GM21786 (cell line): Measurements from ENCODE around the gene PIK3CD.
"Not testable (repeated sequence)": the region's sequence is repeated elsewhere in the genome, so short reads cannot be mapped to it uniquely, and the experiment has no call there.

Source experiments
- ATAC-seq: cut with Tn5 transposase; IDR thresholded peaks from one replicate; pipeline ENCODE4 v1.9.1; 2021; ENCODE audit not compliant: unreplicated experiment

PIK3CD gene

GRCh38 chr1:9653491-9654050 lies 2.0 kb downstream of the PIK3CD start:
- ATAC-seq = no peak

- no peak for ATAC-seq
These were observed 2.7 kb downstream of the PIK3CD start for GRCh38 chr1:9654051-9654833.

GRCh38 chr1:9654834-9655723 lies 3.5 kb downstream of the PIK3CD start:
- ATAC-seq = peak; percentile 25

- ATAC-seq = no peak
These were observed 4.3 kb downstream of the PIK3CD start for GRCh38 chr1:9655836-9656235.

GRCh38 chr1:9657521-9658032 lies 6.0 kb downstream of the PIK3CD start:
- ATAC-seq = no peak

- no peak for ATAC-seq
These were observed 6.7 kb downstream of the PIK3CD start for GRCh38 chr1:9658199-9658598.

- ATAC-seq = no peak
These were observed 7.8 kb downstream of the PIK3CD start for GRCh38 chr1:9659328-9659727.

- no peak for ATAC-seq
These were observed 11.7 kb downstream of the PIK3CD start for GRCh38 chr1:9663257-9663656.

GRCh38 chr1:9665193-9665592 lies 13.7 kb downstream of the PIK3CD start:
- ATAC-seq = no peak

- no peak for ATAC-seq
These were observed 16.5 kb downstream of the PIK3CD start for GRCh38 chr1:9668080-9668479.

- ATAC-seq = no peak
These were observed 18.6 kb downstream of the PIK3CD start for GRCh38 chr1:9670085-9670484.

GRCh38 chr1:9671377-9672140 lies 20.0 kb downstream of the PIK3CD start:
- no peak for ATAC-seq

- ATAC-seq = no peak
These were observed 20.9 kb downstream of the PIK3CD start for GRCh38 chr1:9672444-9672843.

GRCh38 chr1:9675393-9675792 lies 23.9 kb downstream of the PIK3CD start:
- ATAC-seq = no peak

- not testable (repeated sequence) for ATAC-seq
These were observed 24.6 kb downstream of the PIK3CD start for GRCh38 chr1:9676128-9676527.

GRCh38 chr1:9676815-9677393 lies 25.4 kb downstream of the PIK3CD start:
- no peak for ATAC-seq

GRCh38 chr1:9680091-9680490 lies 28.6 kb downstream of the PIK3CD start:
- ATAC-seq = no peak

GRCh38 chr1:9680828-9681227 lies 29.3 kb downstream of the PIK3CD start:
- ATAC-seq = no peak

GRCh38 chr1:9684801-9685200 lies 33.3 kb downstream of the PIK3CD start:
- ATAC-seq = no peak

GRCh38 chr1:9687120-9687873 lies 35.8 kb downstream of the PIK3CD start:
- ATAC-seq = peak; percentile 37
